HepG2 (cell line): ENCODE measurements around the gene ZBTB46. TPM values are rescaled to one million over a fixed set of nuclear protein-coding genes. Genes with fewer than 3 reads are reported as not detected.

Source experiments
- CCDC6 ChIP-seq: sonication (generic); formaldehyde crosslinking; IDR thresholded peaks from 2 replicates; pipeline ENCODE4 v1.8.1; 2022; ENCODE audit warnings: mild to moderate bottlenecking, missing genetic modification reagents, moderate library complexity
- KAT2B ChIP-seq: fragments of 150-350 bp; IDR thresholded peaks from 2 replicates; pipeline ENCODE4 v1.6.1; 2014; ENCODE audit warnings: low read depth, low read length, borderline replicate concordance
- KDM4B ChIP-seq: sonication (generic); formaldehyde crosslinking; IDR thresholded peaks from 2 replicates; pipeline ENCODE4 v1.4.0; 2020; ENCODE audit warnings: missing genetic modification reagents
- NFE2 ChIP-seq: sonication (generic); formaldehyde crosslinking; IDR thresholded peaks from 2 replicates; pipeline ENCODE4 v1.4.0; 2020; ENCODE audit warnings: missing genetic modification reagents
- NR2F6 ChIP-seq, 2 experiments: IDR thresholded peaks; 2 replicates each; pipeline ENCODE4 v1.6.1; 2016; ENCODE audit warnings: antibody characterized with exemption in 1 of 2, mild to moderate bottlenecking in 1 of 2
- PTBP1 ChIP-seq: fragments of 200-400 bp; formaldehyde crosslinking; IDR thresholded peaks from 2 replicates; pipeline ENCODE4 v1.6.1; 2018; ENCODE audit warnings: low read length, low read depth; ENCODE audit not compliant: poor library complexity, severe bottlenecking
- RBM22 ChIP-seq: fragments of 200-400 bp; formaldehyde crosslinking; optimal IDR thresholded peaks from 2 replicates; pipeline ENCODE3; 2017; ENCODE audit warnings: mild to moderate bottlenecking, low read length, moderate library complexity
- SNAI1 ChIP-seq: sonication (generic); formaldehyde crosslinking; IDR thresholded peaks from 2 replicates; pipeline ENCODE4 v1.5.0; 2020; ENCODE audit warnings: mild to moderate bottlenecking, missing genetic modification reagents, borderline replicate concordance
- STAG1 ChIP-seq: sonication (generic); formaldehyde crosslinking; IDR thresholded peaks from 2 replicates; pipeline ENCODE4 v1.4.0; 2020; ENCODE audit warnings: missing genetic modification reagents
- TEAD3 ChIP-seq: optimal IDR thresholded peaks from 2 replicates; pipeline ENCODE3; 2016; ENCODE audit warnings: borderline replicate concordance
- ZBTB14 ChIP-seq: sonication (generic); formaldehyde crosslinking; IDR thresholded peaks from 2 replicates; pipeline ENCODE4 v1.4.0; 2020; ENCODE audit warnings: missing genetic modification reagents
- ZBTB38 ChIP-seq: sonication (generic); formaldehyde crosslinking; IDR thresholded peaks from 2 replicates; pipeline ENCODE4 v1.5.1; 2020; ENCODE audit warnings: mild to moderate bottlenecking, missing genetic modification reagents
- ZBTB8A ChIP-seq: sonication (generic); formaldehyde crosslinking; IDR thresholded peaks from 2 replicates; pipeline ENCODE4 v1.4.0; 2020; ENCODE audit warnings: mild to moderate bottlenecking, low read depth, missing genetic modification reagents, borderline replicate concordance
- ZFP36 ChIP-seq: fragments of 150-350 bp; IDR thresholded peaks from 2 replicates; pipeline ENCODE4 v1.6.1; 2018; ENCODE audit warnings: borderline replicate concordance, low read length, low read depth; ENCODE audit not compliant: partially characterized antibody
- ZNF234 ChIP-seq: sonication (generic); formaldehyde crosslinking; conservative IDR thresholded peaks from 2 replicates; pipeline ENCODE4 v1.5.1; 2020; ENCODE audit warnings: mild to moderate bottlenecking, missing genetic modification reagents
- ZNF414 ChIP-seq: sonication (generic); formaldehyde crosslinking; IDR thresholded peaks from 2 replicates; pipeline ENCODE4 v1.5.0; 2020; ENCODE audit warnings: missing genetic modification reagents
- ZNF496 ChIP-seq: sonication (generic); formaldehyde crosslinking; IDR thresholded peaks from 2 replicates; pipeline ENCODE4 v1.8.1; 2023; ENCODE audit warnings: mild to moderate bottlenecking, moderate library complexity, missing genetic modification reagents; ENCODE audit not compliant: insufficient replicate concordance
- ZNF883 ChIP-seq: sonication (generic); formaldehyde crosslinking; IDR thresholded peaks from 2 replicates; pipeline ENCODE4 v1.5.1; 2020; ENCODE audit warnings: mild to moderate bottlenecking, missing genetic modification reagents; ENCODE audit errors: not compliant biosample characterization
- polyA plus RNA-seq, 8 experiments: library from polyadenylated mRNA; depleted of rRNA in 3 of 8; stranded (reverse) in 7 of 8; unstranded in 1 of 8; fragments of >200 nt; fragmentation: Illumina TruSeq in 4 of 8; extraction: Trizol in 4 of 8; gene quantifications; 2 replicates each; pipeline versions ENCODE4 v1.2.1 to v1.2.3, GENCODE V29; 2011 to 2016; ENCODE audit warnings: low read depth in 4 of 8, missing spikeins in 1 of 8, mixed read lengths in 1 of 8; ENCODE audit not compliant: insufficient read depth in 1 of 8
- total RNA-seq, 5 experiments: library from RNA; depleted of rRNA; stranded (reverse); fragments of >200 nt; fragmentation: Illumina TruSeq; extraction: Trizol; gene quantifications; 2 replicates each; pipeline ENCODE4 v1.2.3, GENCODE V29; 2016; ENCODE audit warnings: low read depth in 1 of 5
- TF ChIP-seq, protein P1 (sequence below): fragments of 450-650 bp; IDR thresholded peaks from 2 replicates; pipeline ENCODE4 v1.6.1; 2016
- TF ChIP-seq, protein P2 (sequence below): sonication (generic); formaldehyde crosslinking; IDR thresholded peaks from 2 replicates; pipeline ENCODE4 v1.5.0; 2020; ENCODE audit warnings: missing genetic modification reagents
- TF ChIP-seq, protein P3 (sequence below): IDR thresholded peaks from 2 replicates; pipeline ENCODE4 v1.6.1; 2016; ENCODE audit warnings: missing compliant biosample characterization, missing genetic modification reagents, borderline replicate concordance

ZBTB46 gene
- total and polyA plus RNA-seq, 2 of the 13 experiments (the other 11 are each of a cell fraction or from before 2014, with no cell fraction given) = 1.6 to 13.5 TPM

GRCh38 chr20:63736893-63737694, 94.0 kb downstream of the ZBTB46 start (continued):
- TF ChIP-seq, protein P1, sequence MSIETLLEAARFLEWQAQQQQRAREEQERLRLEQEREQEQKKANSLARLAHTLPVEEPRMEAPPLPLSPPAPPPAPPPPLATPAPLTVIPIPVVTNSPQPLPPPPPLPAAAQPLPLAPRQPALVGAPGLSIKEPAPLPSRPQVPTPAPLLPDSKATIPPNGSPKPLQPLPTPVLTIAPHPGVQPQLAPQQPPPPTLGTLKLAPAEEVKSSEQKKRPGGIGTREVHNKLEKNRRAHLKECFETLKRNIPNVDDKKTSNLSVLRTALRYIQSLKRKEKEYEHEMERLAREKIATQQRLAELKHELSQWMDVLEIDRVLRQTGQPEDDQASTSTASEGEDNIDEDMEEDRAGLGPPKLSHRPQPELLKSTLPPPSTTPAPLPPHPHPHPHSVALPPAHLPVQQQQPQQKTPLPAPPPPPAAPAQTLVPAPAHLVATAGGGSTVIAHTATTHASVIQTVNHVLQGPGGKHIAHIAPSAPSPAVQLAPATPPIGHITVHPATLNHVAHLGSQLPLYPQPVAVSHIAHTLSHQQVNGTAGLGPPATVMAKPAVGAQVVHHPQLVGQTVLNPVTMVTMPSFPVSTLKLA = no peak
- TF ChIP-seq ZNF234 (CRISPR knock-in tag) (no peak), ZBTB14 (CRISPR knock-in tag) (no peak), ZBTB8A (CRISPR knock-in tag) (no peak), ZNF883 (CRISPR knock-in tag) (no peak), STAG1 (CRISPR knock-in tag) (peak; percentile 18; the same call in 1 of the 2 replicates), NR2F6 (IDR thresholded peaks at IDR 0.05) (no peak), NR2F6 (CRISPR knock-in tag; IDR thresholded peaks at IDR 0.05) (no peak; the same call in 1 of the 2 replicates), ZBTB38 (CRISPR knock-in tag) (no peak; the same call in 1 of the 2 replicates), TEAD3 (CRISPR knock-in tag) (no peak), SNAI1 (CRISPR knock-in tag) (peak; percentile 48; the same call in 1 of the 2 replicates), KDM4B (CRISPR knock-in tag) (no peak), ZFP36 (no peak), KAT2B (no peak), ZNF496 (CRISPR knock-in tag) (no peak), NFE2 (CRISPR knock-in tag) (no peak), RBM22 (peak; percentile 87), PTBP1 (peak; percentile 83), CCDC6 (CRISPR knock-in tag) (no peak), ZNF414 (CRISPR knock-in tag) (no peak)
- TF ChIP-seq, protein P2, sequence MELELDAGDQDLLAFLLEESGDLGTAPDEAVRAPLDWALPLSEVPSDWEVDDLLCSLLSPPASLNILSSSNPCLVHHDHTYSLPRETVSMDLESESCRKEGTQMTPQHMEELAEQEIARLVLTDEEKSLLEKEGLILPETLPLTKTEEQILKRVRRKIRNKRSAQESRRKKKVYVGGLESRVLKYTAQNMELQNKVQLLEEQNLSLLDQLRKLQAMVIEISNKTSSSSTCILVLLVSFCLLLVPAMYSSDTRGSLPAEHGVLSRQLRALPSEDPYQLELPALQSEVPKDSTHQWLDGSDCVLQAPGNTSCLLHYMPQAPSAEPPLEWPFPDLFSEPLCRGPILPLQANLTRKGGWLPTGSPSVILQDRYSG (CRISPR knock-in tag) = no peak
- TF ChIP-seq, protein P3, sequence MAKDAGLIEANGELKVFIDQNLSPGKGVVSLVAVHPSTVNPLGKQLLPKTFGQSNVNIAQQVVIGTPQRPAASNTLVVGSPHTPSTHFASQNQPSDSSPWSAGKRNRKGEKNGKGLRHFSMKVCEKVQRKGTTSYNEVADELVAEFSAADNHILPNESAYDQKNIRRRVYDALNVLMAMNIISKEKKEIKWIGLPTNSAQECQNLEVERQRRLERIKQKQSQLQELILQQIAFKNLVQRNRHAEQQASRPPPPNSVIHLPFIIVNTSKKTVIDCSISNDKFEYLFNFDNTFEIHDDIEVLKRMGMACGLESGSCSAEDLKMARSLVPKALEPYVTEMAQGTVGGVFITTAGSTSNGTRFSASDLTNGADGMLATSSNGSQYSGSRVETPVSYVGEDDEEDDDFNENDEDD (CRISPR knock-in tag) = no peak
